Endometrial microvascular endothelial cells (primary cell): ENCODE results near the gene WFDC2. TPM values are rescaled to one million over a fixed set of nuclear protein-coding genes. Genes with fewer than 3 reads are reported as not detected.
"Not testable (repeated sequence)": the region's sequence is repeated elsewhere in the genome, so short reads cannot be mapped to it uniquely, and the experiment has no call there.

Source experiments
- in situ Hi-C: cut with HindIII; loops from 2 replicates; pipeline ENCODE4 v1.10.0; 2017; ENCODE audit warnings: low sequenced_read_pairs, low pct_unique_long_range_greater_than_20kb; ENCODE audit errors: inconsistent ontology term
- total RNA-seq: library from RNA; depleted of rRNA; stranded (reverse); fragments of >200 nt; gene quantifications from one replicate; pipeline ENCODE4 v1.2.3, GENCODE V29; 2015; ENCODE audit errors: inconsistent ontology term

Gene WFDC2
- total RNA-seq, 1 donor from 2014 or later: not detected

GRCh38 chr20:45449528-45449927, 20.0 kb upstream of the WFDC2 start:
- in situ Hi-C loops: no loop called here

DNA sequence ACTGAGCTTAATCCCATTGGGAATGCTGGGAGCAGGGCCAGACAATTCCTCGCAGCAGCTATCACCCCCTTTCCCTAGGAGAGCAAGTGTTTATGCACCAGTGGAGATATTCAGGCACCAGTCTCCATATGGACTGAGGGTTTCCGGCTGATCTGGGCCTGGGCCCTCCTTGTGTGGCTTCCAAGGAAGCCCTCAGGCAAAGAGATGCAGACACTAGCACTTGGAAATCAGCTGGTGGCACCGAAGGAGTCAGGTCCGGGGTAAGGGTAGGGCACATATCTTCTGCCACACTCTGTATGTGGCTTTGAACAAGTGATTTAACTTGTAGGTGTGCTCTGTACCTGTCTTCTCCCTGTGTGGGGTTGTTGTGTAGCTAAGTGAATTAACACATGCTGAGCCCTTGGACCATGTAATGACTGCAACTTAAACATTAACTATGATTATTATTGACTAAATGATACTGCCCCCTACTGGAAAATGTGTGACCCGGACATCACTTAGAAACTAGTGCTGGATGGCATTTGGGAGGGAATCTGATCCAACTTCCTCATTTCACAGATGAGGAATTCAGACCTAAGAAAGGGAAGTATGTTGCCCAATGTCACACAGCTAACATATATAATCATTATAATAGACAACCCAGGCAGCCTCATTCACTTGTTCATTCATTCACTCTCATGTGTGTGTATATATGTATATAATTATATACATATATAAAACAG, 19.3 kb upstream of the WFDC2 start:
- in situ Hi-C loops: no loop called here

DNA sequence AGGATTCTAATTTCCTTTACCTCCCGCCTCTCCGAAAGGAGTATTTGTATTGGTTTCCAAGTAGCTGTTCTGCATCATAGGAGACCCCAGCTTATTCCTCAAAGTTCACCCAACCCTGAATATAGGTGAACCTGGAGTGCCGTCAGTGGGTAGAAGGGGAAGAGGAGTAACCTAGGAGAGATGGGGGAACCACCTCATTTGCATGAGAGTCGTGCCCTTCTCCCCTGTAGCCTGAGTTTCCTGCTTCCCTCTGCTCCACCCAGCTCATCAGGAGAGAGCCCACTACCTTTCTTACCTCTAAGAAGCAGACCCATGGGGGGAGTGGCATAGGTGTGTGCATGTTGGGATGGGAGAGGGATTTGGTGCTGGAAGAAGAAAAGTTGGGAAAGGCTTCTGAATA, 17.3 kb upstream of the WFDC2 start:
- in situ Hi-C loops: no loop called here

DNA sequence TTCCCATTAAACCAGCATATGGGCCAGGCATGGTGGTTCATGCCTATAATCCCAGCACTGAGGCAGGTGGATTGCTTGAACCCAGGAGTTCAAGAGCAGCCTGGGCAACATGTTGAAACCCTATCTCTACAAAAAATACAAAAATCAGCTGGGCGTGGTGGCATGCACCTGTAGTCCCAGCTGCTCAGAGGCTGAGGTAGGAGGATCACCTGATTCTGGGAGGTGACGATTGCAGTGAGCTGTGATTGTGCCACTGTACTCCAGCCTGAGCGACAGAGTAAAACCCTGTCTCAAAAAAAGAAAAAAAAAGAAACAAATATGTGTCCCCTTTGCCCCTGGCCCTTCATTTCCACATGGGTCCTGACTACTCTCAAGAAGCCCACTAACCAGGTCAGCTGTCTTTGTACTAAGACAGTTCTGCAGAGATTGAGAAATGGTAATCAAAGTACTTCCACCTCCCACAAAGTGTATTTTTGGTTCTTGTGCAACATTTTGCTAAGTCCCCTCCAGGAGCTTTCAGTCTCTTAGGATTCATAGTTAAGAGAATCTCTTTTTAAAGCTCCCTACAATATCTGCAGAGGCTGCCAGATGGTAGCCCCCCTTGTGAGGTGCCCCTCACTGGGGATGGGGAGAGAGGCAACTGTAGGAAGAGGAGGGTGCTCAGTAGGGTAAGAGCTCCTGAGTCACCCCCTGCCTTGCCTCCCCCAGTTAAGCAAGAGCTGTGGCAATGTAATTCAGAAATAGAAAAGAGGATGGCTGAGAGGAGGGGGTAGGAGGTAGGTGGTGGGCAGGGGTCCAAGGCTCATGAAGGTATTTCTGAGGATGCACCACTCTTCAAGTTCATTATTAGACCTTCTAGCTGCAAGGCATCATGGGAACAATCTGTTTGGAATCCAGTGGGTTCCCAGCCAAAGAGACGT, 16.5 kb upstream of the WFDC2 start:
- in situ Hi-C loops: no loop called here

DNA sequence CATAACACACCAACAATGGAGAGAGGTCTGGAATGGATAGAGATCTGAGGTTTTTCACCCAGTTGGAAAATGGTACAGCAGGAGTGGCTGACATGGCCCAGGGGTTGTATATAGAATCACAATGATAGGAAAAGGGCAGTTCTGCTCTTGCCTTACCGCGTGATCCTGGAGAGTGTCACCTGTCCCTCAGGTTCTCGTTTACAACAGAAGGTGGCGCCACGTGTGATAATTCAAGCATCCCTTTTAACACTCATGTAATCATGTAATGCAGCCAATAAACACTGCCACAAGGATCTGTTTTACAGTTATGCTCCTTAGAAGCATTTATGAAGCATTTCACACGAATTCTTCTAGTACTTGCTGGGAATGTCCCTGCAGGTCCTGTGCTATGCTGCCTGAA, 12.9 kb upstream of the WFDC2 start:
- in situ Hi-C loops: no loop called here

- in situ Hi-C loops: no loop called here
Measured at GRCh38 chr20:45459606-45460005, 9.9 kb upstream of the WFDC2 start.

DNA sequence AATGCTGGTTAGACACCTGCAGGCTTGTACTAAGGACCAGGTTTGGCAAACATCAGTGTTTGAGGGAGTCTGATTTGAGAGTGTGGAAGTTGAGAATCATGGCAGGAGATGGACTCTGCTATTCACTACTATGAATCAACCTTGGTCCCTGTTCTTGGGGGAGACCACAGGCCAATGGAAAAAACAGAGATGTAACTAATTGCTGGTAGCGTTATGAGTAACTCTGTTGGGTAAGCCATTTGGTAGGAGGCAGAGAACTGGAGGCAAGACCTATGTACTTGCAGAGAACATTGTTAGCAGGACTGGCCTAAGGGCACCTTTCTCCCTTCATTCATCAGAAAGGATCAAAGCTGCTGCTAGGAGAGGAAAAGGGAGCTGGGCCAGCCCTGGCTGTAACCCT, 8.3 kb upstream of the WFDC2 start:
- in situ Hi-C loops: no loop called here

GRCh38 chr20:45462711-45463509, 6.6 kb upstream of the WFDC2 start:
- in situ Hi-C loops: no loop called here

DNA sequence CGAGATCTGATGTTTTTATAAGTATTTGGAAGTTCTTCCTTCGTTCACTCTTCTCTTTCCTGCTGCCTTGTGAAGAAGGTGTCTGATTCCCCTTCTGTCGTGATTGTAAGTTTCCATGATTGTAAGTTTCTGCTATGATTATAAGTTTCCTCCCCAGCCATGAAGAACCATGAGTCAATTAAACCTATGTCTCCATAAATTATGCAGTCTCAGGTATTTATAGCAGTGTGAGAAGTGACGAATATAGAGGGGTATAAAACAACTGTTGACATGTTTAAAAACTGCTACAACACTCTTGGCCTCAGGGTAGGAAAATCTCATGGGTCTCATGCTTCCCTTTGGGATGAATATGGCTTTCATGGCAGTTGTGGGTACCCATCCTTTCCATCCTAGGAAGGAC, 5.8 kb upstream of the WFDC2 start:
- in situ Hi-C loops: no loop called here

- in situ Hi-C loops: no loop called here
Measured at GRCh38 chr20:45465491-45466266, 3.9 kb upstream of the WFDC2 start.

DNA sequence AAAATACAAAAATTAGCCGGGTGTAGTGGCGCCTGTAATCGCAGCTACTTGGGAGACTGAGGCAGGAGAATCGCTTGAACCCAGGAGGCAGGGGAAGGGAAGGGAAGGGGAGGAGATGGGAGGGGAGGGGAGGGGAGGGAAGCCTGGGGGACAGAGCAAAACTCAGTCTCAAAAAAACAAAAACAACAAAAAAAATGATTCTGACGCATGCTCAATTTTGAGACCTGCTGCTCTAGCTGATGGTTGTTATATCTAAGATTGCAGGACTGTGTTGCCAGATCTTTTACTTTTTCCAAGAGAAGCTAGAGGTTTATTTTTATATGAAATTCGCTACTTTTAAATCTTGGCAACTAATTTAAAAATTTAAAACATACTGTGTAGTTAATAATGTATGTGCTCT, 2.4 kb upstream of the WFDC2 start:
- in situ Hi-C loops: no loop called here

GRCh38 chr20:45467861-45468260, 1.7 kb upstream of the WFDC2 start:
- in situ Hi-C loops: no loop called here

- in situ Hi-C loops: no loop called here
Measured at GRCh38 chr20:45470262-45470931, 844 bp downstream of the WFDC2 start.

GRCh38 chr20:45470937-45471336, 1.4 kb downstream of the WFDC2 start:
- in situ Hi-C loops: no loop called here

DNA sequence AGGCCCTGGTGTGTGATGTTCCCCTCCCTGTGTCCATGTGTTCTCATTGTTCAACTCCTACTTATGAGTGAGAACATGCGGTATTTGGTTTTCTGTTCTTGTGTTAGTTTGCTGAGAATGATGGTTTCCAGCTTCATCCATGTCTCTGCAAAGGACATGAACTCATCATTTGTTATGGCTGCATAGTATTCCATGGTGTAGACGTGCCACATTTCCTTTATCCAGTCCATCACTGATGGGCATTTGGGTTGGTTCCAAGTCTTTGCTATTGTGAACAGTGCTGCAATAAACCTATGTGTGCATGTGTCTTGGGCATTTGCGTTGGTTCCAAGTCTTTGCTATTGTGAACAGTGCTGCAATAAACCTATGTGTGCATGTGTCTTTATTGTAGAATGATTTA, 2.7 kb downstream of the WFDC2 start:
- in situ Hi-C loops: not testable (repeated sequence)

DNA sequence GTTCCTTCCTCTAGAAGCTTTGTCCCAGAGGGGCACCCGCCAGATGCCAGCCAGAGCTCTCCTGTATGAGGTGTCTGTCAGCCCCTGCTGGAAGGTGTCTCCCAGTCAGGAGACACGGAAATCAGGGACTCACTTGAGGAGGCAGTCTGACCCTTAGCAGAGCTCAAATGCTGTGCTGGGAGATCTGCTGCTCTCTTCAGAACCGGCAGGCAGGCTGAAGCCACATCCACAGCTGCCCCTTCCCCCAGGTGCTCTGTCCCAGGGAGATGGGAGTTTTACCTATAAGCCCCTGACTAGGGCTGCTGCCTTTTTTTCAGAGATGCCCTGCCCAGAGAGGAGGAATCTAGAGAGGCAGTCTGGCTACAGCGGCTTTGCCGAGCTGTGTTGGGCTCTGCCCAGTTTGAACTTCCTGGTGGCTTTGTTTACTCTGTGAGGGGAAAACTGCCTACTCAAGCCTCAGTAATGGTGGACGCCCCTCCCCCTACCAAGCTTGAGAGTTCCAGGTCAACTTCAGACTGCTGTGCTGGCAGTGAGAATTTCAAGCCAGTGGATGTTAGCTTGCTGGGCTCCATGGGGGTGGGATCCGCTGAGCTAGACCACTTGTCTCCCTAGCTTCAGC, 8.1 kb downstream of the WFDC2 start:
- in situ Hi-C loops: not testable (repeated sequence)

DNA sequence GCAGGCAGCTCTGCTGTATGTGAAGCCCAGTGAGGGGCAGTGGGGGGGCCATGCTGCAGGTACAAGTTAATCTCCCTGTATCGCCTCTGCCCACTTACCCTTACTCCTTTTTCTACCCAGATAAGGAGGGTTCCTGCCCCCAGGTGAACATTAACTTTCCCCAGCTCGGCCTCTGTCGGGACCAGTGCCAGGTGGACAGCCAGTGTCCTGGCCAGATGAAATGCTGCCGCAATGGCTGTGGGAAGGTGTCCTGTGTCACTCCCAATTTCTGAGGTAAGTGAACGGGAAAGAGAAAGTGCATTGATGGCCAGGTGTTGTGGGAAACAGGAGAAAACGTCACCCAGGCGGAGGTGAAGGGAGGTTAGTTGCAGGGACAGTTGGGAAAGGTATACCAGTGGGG, 10.3 kb downstream of the WFDC2 start:
- in situ Hi-C loops: no loop called here

DNA sequence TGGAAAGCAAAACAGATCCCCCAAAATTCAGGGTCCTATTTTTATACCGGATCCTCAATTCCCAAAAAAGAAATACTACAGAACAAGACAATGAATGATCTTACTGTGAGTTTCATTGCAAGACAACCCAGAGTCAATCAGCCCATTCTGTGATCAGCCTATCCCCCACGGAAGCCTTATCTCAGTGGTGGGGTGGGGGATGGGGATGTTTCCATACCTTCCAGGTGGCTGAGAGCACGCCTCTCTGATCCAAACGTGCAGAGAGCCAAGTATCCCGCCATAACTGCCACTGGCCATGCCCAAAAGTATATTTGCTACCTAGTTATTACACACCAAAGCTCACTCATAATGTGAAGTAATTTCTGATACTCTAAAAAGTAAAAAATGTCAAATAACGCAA, 15.1 kb downstream of the WFDC2 start:
- in situ Hi-C loops: no loop called here
